A549 (cell line): Measurements from ENCODE around the gene ZCCHC17. TPM values are rescaled to one million over a fixed set of nuclear protein-coding genes. Genes with fewer than 3 reads are reported as not detected.
A peak's percentile ranks its signal among the peaks of the same experiment; 100 is the strongest.

Experiments used
- ATAC-seq, 2 experiments: fragments of 200-7000 bp in 1 of 2; fragments of >200 bp in 1 of 2; cut with Nextera tagmentation in 1 of 2; cut with Tn5 transposase in 1 of 2; 3 replicates each; pipeline versions ENCODE4 v1.8.0 to v1.9.1; 2018 to 2020; ENCODE audit warnings: mild to moderate bottlenecking in 1 of 2, moderate library complexity in 1 of 2
- CTCF ChIA-PET: fragments of 300-600 bp; sonication (Branson Sonifier 250); formaldehyde crosslinking; extraction: SDS; loops from one replicate; lab custom pipeline; 2021; ENCODE audit warnings: antibody characterized with exemption, inconsistent platforms; lab: Yijun Ruan, JAX
- POLR2A ChIA-PET: fragments of 350-600 bp; formaldehyde crosslinking; extraction: SDS; loops from one replicate; lab custom pipeline; 2021; ENCODE audit warnings: antibody characterized with exemption, inconsistent platforms; lab: Yijun Ruan, JAX
- DNase-seq, 2 experiments: peaks; one replicate each; pipeline versions ENCODE4 v3.0.0 to v3.0.0-alpha.2; 2011 to 2016; ENCODE audit warnings: low read depth in 1 of 2, low spot score in 1 of 2
- FAIRE-seq: peaks from 2 replicates; lab custom pipeline; 2011; peaks lifted over from hg19 to GRCh38; lab: Jason Lieb, UNC
- H3K27ac ChIP-seq, 2 experiments: fragments of >200 bp; sonication (Bioruptor Twin); formaldehyde crosslinking; 3 replicates each; pipeline ENCODE4 v1.5.1; 2016 to 2017
- H3K4me1 ChIP-seq: fragments of >200 bp; sonication (Bioruptor Twin); formaldehyde crosslinking; 3 replicates; pipeline ENCODE4 v1.6.1; 2016
- H3K4me2 ChIP-seq: fragments of >200 bp; sonication (Bioruptor Twin); formaldehyde crosslinking; 3 replicates; pipeline ENCODE4 v1.6.1; 2016
- H3K4me3 ChIP-seq: fragments of >200 bp; sonication (Bioruptor Twin); formaldehyde crosslinking; 3 replicates; pipeline ENCODE4 v1.5.1; 2016
- H3K9me3 ChIP-seq: fragments of >200 bp; sonication (Bioruptor Twin); formaldehyde crosslinking; 3 replicates; pipeline ENCODE4 v1.6.1; 2016
- BHLHE40 ChIP-seq: IDR thresholded peaks from 2 replicates; pipeline ENCODE4 v1.6.1; 2012; ENCODE audit warnings: low read depth, low read length, inconsistent platforms
- CBX2 ChIP-seq: fragments of 200-600 bp; sonication (generic); IDR thresholded peaks from 2 replicates; pipeline ENCODE4 v1.6.1; 2016; ENCODE audit warnings: low read depth, mild to moderate bottlenecking, borderline replicate concordance
- CBX8 ChIP-seq: fragments of 200-600 bp; sonication (generic); IDR thresholded peaks from 2 replicates; pipeline ENCODE4 v1.6.1; 2016
- CHD2 ChIP-seq: fragments of 150-350 bp; IDR thresholded peaks from 2 replicates; pipeline ENCODE4 v1.6.1; 2014; ENCODE audit warnings: low read length; ENCODE audit not compliant: partially characterized antibody
- E2F6 ChIP-seq: IDR thresholded peaks from 2 replicates; pipeline ENCODE4 v1.6.1; 2012; ENCODE audit warnings: low read depth, borderline replicate concordance
- EHMT2 ChIP-seq: fragments of 200-600 bp; sonication (generic); IDR thresholded peaks from 2 replicates; pipeline ENCODE4 v1.6.1; 2016; ENCODE audit warnings: antibody characterized with exemption, low read depth, mild to moderate bottlenecking, moderate library complexity
- ELK1 ChIP-seq: fragments of 150-350 bp; IDR thresholded peaks from 2 replicates; pipeline ENCODE4 v1.6.1; 2014; ENCODE audit warnings: low read depth, mild to moderate bottlenecking, low read length
- FOSB ChIP-seq: fragments of 250-450 bp; sonication (Bioruptor Pico); IDR thresholded peaks from 2 replicates; pipeline ENCODE4 v1.5.0; 2020; ENCODE audit warnings: mild to moderate bottlenecking, moderate library complexity
- FOSL2 ChIP-seq, 2 experiments: fragments of 450-650 bp in 1 of 2; fragments of >200 bp in 1 of 2; sonication (Bioruptor Twin) in 1 of 2; formaldehyde crosslinking; IDR thresholded peaks; 2 replicates each; pipeline versions ENCODE4 v1.5.0 to v1.6.1; 2016 to 2020; ENCODE audit warnings: mild to moderate bottlenecking in 1 of 2, moderate library complexity in 1 of 2
- FOXS1 ChIP-seq: fragments of 250-450 bp; sonication (Bioruptor Pico); IDR thresholded peaks from 2 replicates; pipeline ENCODE4 v1.5.0; 2020; ENCODE audit warnings: mild to moderate bottlenecking, moderate library complexity
- HDAC2 ChIP-seq: fragments of 200-600 bp; sonication (generic); IDR thresholded peaks from 2 replicates; pipeline ENCODE4 v1.6.1; 2016
- HES2 ChIP-seq: fragments of >200 bp; sonication (Bioruptor Twin); formaldehyde crosslinking; IDR thresholded peaks from 2 replicates; pipeline ENCODE4 v1.6.1; 2016
- HMGXB4 ChIP-seq: fragments of 250-450 bp; sonication (Bioruptor Pico); IDR thresholded peaks from 2 replicates; pipeline ENCODE4 v1.5.0; 2021; ENCODE audit warnings: mild to moderate bottlenecking, moderate library complexity, borderline replicate concordance
- HOXB13 ChIP-seq: fragments of 250-450 bp; sonication (Bioruptor Pico); IDR thresholded peaks from 2 replicates; pipeline ENCODE4 v1.5.0; 2020; ENCODE audit warnings: low read depth, mild to moderate bottlenecking, moderate library complexity
- JUNB ChIP-seq: fragments of >200 bp; sonication (Bioruptor Twin); formaldehyde crosslinking; IDR thresholded peaks from 2 replicates; pipeline ENCODE4 v1.6.1; 2016
- KDM1A ChIP-seq: fragments of 200-600 bp; sonication (generic); IDR thresholded peaks from 2 replicates; pipeline ENCODE4 v1.6.1; 2016; ENCODE audit warnings: low read depth, mild to moderate bottlenecking
- KDM5A ChIP-seq: fragments of 200-600 bp; sonication (generic); IDR thresholded peaks from 2 replicates; pipeline ENCODE4 v1.6.1; 2016; ENCODE audit warnings: antibody characterized with exemption, mild to moderate bottlenecking
- MAFK ChIP-seq: fragments of 450-650 bp; IDR thresholded peaks from 2 replicates; pipeline ENCODE4 v1.6.1; 2014; ENCODE audit not compliant: partially characterized antibody
- MAX ChIP-seq: IDR thresholded peaks from 2 replicates; pipeline ENCODE4 v1.6.1; 2012
- MAZ ChIP-seq: fragments of 150-350 bp; IDR thresholded peaks from 2 replicates; pipeline ENCODE4 v1.6.1; 2014; ENCODE audit warnings: antibody characterized with exemption, low read depth, low read length, borderline replicate concordance
- NFE2L2 ChIP-seq: fragments of 150-350 bp; conservative IDR thresholded peaks from 2 replicates; pipeline ENCODE4 v1.6.1; 2014; ENCODE audit warnings: low read length
- NPAS2 ChIP-seq: fragments of 250-450 bp; sonication (Bioruptor Pico); IDR thresholded peaks from 2 replicates; pipeline ENCODE4 v1.8.0; 2022; ENCODE audit warnings: mild to moderate bottlenecking, moderate library complexity, borderline replicate concordance
- NR3C1 ChIP-seq: fragments of >200 bp; sonication (Bioruptor Twin); formaldehyde crosslinking; IDR thresholded peaks from 3 replicates; pipeline ENCODE4 v1.6.1; 2017
- POLR2A ChIP-seq: IDR thresholded peaks from 2 replicates; pipeline ENCODE4 v1.6.1; 2012; ENCODE audit warnings: mild to moderate bottlenecking, low read length
- RCOR1 ChIP-seq: fragments of 150-350 bp; IDR thresholded peaks from 2 replicates; pipeline ENCODE4 v1.6.1; 2014; ENCODE audit warnings: antibody characterized with exemption, low read length, low read depth
- RFX5 ChIP-seq: fragments of 450-650 bp; IDR thresholded peaks from 2 replicates; pipeline ENCODE4 v1.7.1; 2014; ENCODE audit warnings: antibody characterized with exemption, mild to moderate bottlenecking, moderate library complexity
- SMC3 ChIP-seq: fragments of >200 bp; sonication (Bioruptor Twin); formaldehyde crosslinking; IDR thresholded peaks from 3 replicates; pipeline ENCODE4 v1.6.1; 2018; ENCODE audit warnings: inconsistent platforms
- TFCP2L1 ChIP-seq: fragments of 250-450 bp; sonication (Bioruptor Pico); IDR thresholded peaks from 2 replicates; pipeline ENCODE4 v1.5.0; 2021; ENCODE audit warnings: mild to moderate bottlenecking
- TP53 ChIP-seq: fragments of 250-450 bp; sonication (Bioruptor Pico); IDR thresholded peaks from 2 replicates; pipeline ENCODE4 v1.5.0; 2021; ENCODE audit warnings: mild to moderate bottlenecking, moderate library complexity
- USF2 ChIP-seq: fragments of 450-650 bp; IDR thresholded peaks from 2 replicates; pipeline ENCODE4 v1.6.1; 2014; ENCODE audit warnings: antibody characterized with exemption
- WGBS: methylation state at CpG from one replicate; pipeline ENCODE4 v1.1.6; 2017; ENCODE audit errors: missing lambda C conversion rate; 5-methylcytosine and 5-hydroxymethylcytosine counted together
- polyA plus RNA-seq, 4 experiments: library from polyadenylated mRNA; depleted of rRNA in 3 of 4; stranded (reverse); fragments of >200 nt; fragmentation: RNase III in 1 of 4; extraction: RNeasy Plus Mini Kit Qiagen cat#74134 plus additional on column Dnase treatment in 1 of 4; gene quantifications; 2 replicates in 3 of 4; 3 replicates in 1 of 4; pipeline ENCODE4 v1.2.3, GENCODE V29; 2011 to 2017

Gene ZCCHC17
- polyA plus RNA-seq, 2 of the 4 experiments (the other 2 are of a cell fraction), result 28.0 to 34.5 TPM

- ATAC-seq (no peak), DNase-seq (no peak), FAIRE-seq (no peak)
- H3K27ac ChIP-seq, result no peak overlapping the region
- H3K4me1 ChIP-seq, result no peaks in the 10 kb centered on the region
- WGBS, result 76% methylated on average over 4 of the region's 4 CpGs
- TF ChIP-seq NFE2L2, result no peak
- no peak for TF ChIP-seq FOXS1 (CRISPR knock-in tag)
- no peak for TF ChIP-seq RCOR1
- TF ChIP-seq FOSB (CRISPR knock-in tag), result no peak
- TF ChIP-seq USF2, result no peak
- TF ChIP-seq CBX8, result no peak
- no peak for TF ChIP-seq HMGXB4 (CRISPR knock-in tag)
- TF ChIP-seq NPAS2, result no peak
- TF ChIP-seq RFX5, result no peak
- TF ChIP-seq NR3C1, result no peak
- no peak for TF ChIP-seq TFCP2L1 (CRISPR knock-in tag)
- TF ChIP-seq HES2, result no peak
- no peak for TF ChIP-seq POLR2A
- no peak for TF ChIP-seq JUNB
- no peak overlapping the region for H3K4me2 ChIP-seq
- ChIA-PET POLR2A (no interaction called here), CTCF (interaction anchor here (1.0 kb wide), 1 partner anchor 107 kb away, joined by 3 read pairs; no protein-coding TSS in a partner anchor)
- H3K9me3 ChIP-seq, result no peaks in the 10 kb centered on the region
- H3K4me3 ChIP-seq, result no peak overlapping the region
These were observed 7.8 kb upstream of the ZCCHC17 start for GRCh38 chr1:31289021-31289420.

GRCh38 chr1:31295874-31296485 is 852 bp upstream of the ZCCHC17 start:
- no peak for TF ChIP-seq HOXB13 (CRISPR knock-in tag)
- no peak for TF ChIP-seq E2F6
- TF ChIP-seq CHD2, result no peak
- no peak for TF ChIP-seq MAX
- no peak for TF ChIP-seq KDM1A
- TF ChIP-seq BHLHE40, result no peak
- TF ChIP-seq MAZ, result no peak
- no peak for TF ChIP-seq HDAC2
- no peak for TF ChIP-seq TP53
- no peak for TF ChIP-seq FOSL2 (IDR thresholded peaks at IDR 0.05)
- no peak for TF ChIP-seq FOSL2 (CRISPR knock-in tag; IDR thresholded peaks at IDR 0.05)
- TF ChIP-seq SMC3, result no peak
- no peak for TF ChIP-seq ELK1
- TF ChIP-seq EHMT2, result no peak
- no peak for TF ChIP-seq MAFK
- TF ChIP-seq KDM5A, result no peak
- TF ChIP-seq CBX2, result no peak
- TF ChIP-seq HMGXB4 (CRISPR knock-in tag), result no peak
- TF ChIP-seq FOXS1 (CRISPR knock-in tag), result no peak
- Histone ChIP-seq H3K4me3 (peak overlapping the region; percentile 89), H3K4me1 (peaks cover 14% of the 10 kb centered on the region), H3K27ac (peak overlapping the region; percentile 91 to 97), H3K4me2 (peak overlapping the region; percentile 86), H3K9me3 (no peaks in the 10 kb centered on the region)
- no peak for DNase-seq
- 10% methylated on average over 16 of the region's 17 CpGs for WGBS
- POLR2A ChIA-PET, result interaction anchor here (0.6 to 1.4 kb wide), 6 partner anchors 11 to 253 kb away, joined by 3 to 5 read pairs (median 3); partner anchors contain the start of gene PUM1
- ATAC-seq, result no peak
- no peak for FAIRE-seq
- CTCF ChIA-PET, result interaction anchor here (2.6 kb wide), 1 partner anchor 13 kb away, joined by 9 read pairs; no protein-coding TSS in a partner anchor
